D721Med (cell line): ENCODE measurements around the gene UBP1.
"Not testable (repeated sequence)": the region's sequence is repeated elsewhere in the genome, so short reads cannot be mapped to it uniquely, and the experiment has no call there.

ENCODE experiments used
- DNase-seq: peaks from one replicate; pipeline ENCODE4 v3.0.0; 2011; ENCODE audit warnings: low spot score; ENCODE audit not compliant: insufficient read length
- FAIRE-seq: peaks from 2 replicates; lab custom pipeline; 2011; peaks lifted over from hg19 to GRCh38; lab: Jason Lieb, UNC
- TF ChIP-seq, protein P1 (sequence below): IDR thresholded peaks from 2 replicates; pipeline ENCODE4 v1.5.1; 2012; ENCODE audit warnings: mild to moderate bottlenecking, control low read depth; ENCODE audit not compliant: insufficient read depth; ENCODE audit errors: missing control alignments

The UBP1 gene

DNA sequence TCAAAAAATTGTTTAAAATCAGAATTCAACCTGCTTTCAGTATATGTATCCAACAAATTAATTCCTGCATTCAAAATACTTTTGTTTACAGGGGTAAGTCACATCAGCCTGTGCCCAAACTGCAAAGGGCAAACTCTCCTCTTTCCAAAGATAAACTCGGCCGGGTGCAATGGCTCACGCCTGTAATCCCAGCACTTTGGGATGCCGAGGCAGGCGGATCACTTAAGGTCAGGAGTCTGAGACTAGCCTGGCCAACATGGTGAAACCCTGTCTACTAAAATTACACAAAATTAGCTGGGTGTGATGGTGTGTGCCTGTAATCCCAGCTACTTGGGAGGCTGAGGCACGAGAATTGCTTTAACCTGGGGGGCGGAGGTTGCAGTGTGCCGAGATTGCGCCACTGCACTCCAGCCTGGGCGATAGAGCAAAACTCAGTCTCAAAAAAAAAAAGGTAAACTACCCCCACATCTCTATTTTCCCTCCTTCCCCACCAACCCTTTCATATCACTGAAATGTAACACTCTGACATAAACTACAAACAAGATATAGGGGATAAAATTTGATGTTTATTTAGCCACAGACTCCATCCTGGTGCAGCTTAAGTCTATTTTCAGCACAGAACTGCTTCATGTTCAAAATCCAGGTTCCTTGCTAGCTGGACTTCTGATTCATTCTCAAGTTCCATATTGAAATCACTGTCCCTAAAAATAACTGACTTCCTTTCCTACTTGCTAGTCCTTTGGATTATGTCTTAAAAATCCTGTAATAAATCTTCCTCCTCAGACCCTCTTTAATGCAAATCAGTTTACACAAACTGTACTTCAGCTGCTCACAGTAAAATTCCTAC, 15.4 kb downstream of the UBP1 start:
- DNase-seq (no peak), FAIRE-seq (no peak)
- TF ChIP-seq, protein P1, sequence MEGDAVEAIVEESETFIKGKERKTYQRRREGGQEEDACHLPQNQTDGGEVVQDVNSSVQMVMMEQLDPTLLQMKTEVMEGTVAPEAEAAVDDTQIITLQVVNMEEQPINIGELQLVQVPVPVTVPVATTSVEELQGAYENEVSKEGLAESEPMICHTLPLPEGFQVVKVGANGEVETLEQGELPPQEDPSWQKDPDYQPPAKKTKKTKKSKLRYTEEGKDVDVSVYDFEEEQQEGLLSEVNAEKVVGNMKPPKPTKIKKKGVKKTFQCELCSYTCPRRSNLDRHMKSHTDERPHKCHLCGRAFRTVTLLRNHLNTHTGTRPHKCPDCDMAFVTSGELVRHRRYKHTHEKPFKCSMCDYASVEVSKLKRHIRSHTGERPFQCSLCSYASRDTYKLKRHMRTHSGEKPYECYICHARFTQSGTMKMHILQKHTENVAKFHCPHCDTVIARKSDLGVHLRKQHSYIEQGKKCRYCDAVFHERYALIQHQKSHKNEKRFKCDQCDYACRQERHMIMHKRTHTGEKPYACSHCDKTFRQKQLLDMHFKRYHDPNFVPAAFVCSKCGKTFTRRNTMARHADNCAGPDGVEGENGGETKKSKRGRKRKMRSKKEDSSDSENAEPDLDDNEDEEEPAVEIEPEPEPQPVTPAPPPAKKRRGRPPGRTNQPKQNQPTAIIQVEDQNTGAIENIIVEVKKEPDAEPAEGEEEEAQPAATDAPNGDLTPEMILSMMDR: no peak

DNA sequence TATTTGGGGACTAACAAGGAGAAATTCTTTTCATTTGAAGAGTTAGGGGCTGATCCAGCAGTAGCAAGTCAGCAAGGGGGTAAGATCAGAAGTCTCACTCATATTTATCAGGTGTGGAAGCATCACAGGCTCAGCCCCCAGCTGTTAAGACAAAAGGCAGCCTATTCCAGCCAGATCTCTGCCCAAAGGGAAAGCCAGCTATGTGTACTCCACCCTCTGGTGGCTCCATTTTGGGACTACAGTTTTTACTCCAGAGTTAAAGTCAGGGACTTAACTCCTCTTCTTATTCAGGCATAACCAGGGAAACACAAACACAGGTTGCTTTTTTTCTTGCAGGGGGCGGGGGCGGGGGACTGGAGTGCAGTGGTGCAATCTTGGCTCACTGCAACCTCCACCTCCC, 19.2 kb downstream of the UBP1 start:
- TF ChIP-seq, protein P1: no peak
- FAIRE-seq (no peak), DNase-seq (no peak)

DNA sequence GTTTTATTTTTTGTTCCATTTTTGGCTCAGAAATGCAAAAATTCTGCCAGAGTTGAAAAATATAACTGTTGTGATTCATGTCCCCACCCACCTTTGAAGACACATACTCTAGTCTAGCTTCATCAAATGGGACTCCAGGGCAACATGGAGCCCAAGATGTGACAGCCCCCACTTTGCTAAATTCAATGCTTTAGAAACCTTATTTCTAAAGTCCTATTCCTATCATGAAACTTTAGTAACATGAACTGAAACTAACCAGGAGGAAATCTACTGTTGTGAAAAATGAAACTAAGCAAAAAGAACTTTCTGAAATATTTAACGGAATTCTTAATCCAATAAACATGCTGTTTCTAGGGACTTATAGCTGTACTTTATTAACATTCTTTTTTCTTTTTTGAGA, 20.3 kb downstream of the UBP1 start:
- no peak for DNase-seq
- TF ChIP-seq, protein P1: no peak
- FAIRE-seq: no peak

DNA sequence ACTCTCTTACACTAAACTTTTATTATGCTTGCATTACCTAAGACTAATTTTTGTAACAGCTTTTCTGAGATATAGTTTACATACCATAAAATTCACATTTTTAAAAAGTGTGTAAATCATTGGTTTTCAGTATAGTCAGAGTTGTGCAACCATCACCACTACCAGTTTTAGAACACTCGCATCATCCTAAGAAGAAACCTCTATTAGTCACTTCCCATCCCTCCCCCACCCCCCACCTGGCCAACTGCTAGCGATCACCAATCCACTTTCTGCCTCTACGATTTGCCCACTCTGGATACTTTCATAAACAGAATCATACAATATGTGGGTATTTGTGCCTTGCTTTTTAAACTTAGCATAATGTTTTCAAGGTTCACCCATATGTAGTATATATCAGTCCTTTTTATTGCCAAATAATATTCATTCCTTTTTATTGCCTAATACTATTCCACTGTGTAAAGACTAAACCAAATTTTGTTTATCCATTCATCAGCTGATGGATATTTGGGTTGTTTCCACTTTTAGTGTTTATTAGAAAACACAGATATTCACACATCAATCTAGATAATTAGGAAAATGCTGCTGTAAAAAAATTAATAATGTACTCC, 23.0 kb downstream of the UBP1 start:
- no peak for FAIRE-seq

DNA sequence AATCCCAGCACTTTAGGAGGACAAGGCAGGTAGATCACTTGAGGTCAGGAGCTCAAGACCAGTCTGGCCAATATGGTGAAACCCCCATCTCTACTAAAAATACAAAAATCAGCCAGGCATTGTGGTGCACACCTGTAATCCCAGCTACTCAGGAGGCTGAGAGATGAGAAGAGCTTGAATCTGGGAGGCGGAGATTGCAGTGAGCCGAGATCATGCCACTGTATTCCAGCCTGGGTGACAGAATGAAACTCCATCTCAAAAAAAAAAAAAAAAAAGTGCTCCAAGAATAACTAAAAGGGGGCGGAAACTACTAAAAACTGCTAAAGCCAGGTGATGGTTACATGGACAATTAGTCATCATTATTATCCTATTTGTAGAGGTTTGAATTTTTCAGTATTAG, 29.4 kb downstream of the UBP1 start:
- FAIRE-seq, DNase-seq: not testable (repeated sequence)

More for the DNA sequence above, 23.0 kb downstream of the UBP1 start:
- no peak for DNase-seq
- TF ChIP-seq, protein P1: no peak

DNA sequence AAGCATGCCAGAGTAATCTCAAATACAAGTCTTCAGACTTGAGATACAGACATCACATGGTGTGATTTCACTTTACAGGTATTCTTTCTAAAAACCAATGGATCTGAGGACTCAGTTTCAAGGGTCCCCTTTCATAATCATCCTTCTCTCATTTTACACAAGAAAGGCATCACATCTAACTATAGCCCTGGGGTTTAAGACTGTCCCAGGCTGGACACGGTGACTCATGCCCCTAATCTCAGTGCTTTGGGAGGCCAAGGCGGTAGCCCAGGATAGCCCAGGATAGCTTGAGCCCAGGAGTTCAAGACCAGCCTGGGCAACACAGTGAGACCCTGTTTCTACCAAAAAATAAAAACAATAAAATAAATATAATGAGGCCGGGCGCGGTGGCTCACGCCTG, 36.4 kb downstream of the UBP1 start:
- no peak for FAIRE-seq

DNA sequence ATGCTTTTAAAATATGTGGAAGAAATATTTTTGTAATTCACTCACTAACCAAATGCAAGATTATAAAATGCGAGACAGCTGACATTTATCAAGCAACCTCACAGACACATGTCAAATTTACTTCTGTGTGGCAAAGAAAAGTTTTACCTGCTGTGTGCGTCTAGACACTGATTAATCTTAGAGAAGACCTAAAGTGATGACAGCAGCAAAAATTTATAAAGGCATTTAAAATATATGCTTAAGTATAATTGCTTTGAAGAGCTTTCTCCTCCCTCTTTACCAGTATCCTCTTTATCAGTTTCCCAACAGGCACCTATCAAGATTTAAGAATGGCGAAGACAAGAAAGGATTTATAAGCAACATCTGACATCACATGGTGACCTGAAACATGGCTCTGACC, 37.3 kb downstream of the UBP1 start:
- TF ChIP-seq, protein P1: no peak
- no peak for DNase-seq
- FAIRE-seq: no peak

More for the DNA sequence above, 36.4 kb downstream of the UBP1 start:
- TF ChIP-seq, protein P1: no peak
- DNase-seq: no peak
